GM18499 (cell line): Measurements from ENCODE around the gene EEA1.
"Not testable (repeated sequence)": the region's sequence is repeated elsewhere in the genome, so short reads cannot be mapped to it uniquely, and the experiment has no call there.

Experiments
- ATAC-seq: cut with Tn5 transposase; IDR thresholded peaks from one replicate; pipeline ENCODE4 v1.9.1; 2021; ENCODE audit warnings: moderate number of reproducible peaks; ENCODE audit not compliant: insufficient read depth, unreplicated experiment

Gene EEA1

GRCh38 chr12:92827836-92828431 lies 101.2 kb downstream of the EEA1 start:
- ATAC-seq = no peak

- ATAC-seq = no peak
Observed at GRCh38 chr12:92821142-92821541, 108.0 kb downstream of the EEA1 start.

- no peak for ATAC-seq
Observed at GRCh38 chr12:92814584-92814983, 114.5 kb downstream of the EEA1 start.

- ATAC-seq = peak; percentile 61
Observed at GRCh38 chr12:92810370-92810769, 118.7 kb downstream of the EEA1 start.

GRCh38 chr12:92803903-92804302 lies 125.2 kb downstream of the EEA1 start:
- ATAC-seq = no peak

DNA sequence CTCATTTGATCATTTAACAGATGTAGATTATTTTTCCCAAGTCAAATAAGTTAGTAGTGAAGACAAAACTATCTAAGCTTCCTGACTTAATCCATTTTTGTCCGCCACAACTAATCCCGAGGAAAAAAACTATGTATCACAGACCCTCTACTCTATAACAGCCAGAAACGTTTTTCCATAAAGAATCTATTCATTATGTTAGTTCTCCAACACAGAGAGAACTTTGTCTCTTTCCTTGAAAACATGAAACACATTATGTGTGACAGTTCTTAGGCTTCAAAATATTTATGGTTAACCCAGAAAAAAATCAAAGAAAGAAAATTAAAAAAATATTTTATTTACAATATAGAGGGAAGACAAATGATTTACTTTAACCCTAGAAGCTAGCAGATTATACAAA lies 126.2 kb downstream of the EEA1 start:
- ATAC-seq = no peak

DNA sequence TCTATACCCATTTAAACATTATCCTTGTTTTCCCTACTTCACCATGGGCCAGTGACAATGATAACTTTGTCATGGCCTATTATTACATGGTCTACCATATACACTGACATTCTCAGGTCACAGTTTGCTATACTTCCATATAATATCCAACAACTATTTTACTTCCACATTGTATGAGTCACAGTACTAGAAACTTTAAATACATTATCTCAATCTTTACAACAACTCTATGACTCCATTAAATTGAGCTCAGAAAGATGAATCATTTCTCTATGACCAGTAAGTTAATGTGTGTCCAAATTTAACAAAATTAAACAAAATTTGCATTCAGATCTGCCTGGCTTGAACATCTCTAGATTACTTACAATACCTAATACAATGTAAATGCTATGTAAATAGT lies 132.4 kb downstream of the EEA1 start:
- ATAC-seq = no peak

DNA sequence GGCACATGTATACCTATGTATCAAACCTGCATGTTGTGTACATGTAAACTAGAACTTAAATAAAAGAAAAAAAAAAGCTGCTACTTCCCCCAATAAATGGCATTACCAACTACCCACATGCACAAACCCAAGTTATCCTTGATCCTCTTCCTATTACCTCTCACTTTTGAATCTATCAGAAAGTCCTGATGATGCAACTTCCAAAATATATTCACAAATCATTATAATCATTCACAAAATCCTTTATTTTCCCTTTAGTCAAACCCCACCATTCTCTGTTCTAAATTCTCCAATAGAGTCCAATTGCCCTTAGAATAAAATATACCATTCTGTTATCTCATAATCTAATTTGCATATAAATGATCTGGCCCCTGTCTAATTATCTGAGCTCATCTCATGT lies 134.3 kb downstream of the EEA1 start:
- no peak for ATAC-seq

GRCh38 chr12:92794356-92794755 lies 134.7 kb downstream of the EEA1 start:
- ATAC-seq = not testable (repeated sequence)

DNA sequence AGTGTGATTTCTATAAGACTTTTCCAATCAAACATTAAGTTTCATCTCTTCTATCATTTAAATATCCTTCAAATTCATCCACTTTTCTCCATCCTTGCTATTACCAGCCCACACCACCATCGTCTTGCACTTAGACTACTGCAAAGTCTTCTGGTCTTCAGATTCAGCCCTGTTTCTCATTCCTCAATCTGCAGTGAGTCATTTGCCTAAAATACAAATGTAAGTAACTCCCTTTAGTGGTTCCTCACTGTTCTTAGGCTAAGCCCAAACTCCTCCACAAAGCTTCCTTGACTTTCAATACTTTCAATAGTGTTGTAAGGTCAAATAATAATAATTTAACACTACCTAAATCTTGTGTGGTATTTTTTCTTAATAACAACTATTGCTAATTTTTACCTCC lies 143.1 kb downstream of the EEA1 start:
- ATAC-seq = no peak

DNA sequence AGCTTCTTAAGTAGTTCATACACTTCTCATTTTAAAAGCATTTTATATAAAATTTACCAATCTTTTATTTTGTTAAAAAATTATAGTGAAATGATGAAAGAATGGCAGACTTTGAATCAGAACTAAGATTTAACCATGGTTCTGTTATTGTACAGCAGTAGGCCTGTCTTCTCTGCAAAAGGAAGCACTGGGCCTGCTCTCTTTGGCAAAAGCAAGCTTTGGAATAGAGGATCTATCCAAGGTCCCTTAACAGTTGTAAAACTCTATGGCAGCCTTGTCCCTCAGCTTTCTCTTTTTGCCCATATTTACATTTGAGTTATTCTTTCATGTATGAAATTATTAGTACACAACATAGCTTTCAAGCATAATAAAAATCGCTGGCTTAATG lies 143.5 kb downstream of the EEA1 start:
- ATAC-seq = no peak

- peak; percentile 91 for ATAC-seq
Observed at GRCh38 chr12:92784797-92785562, 144.1 kb downstream of the EEA1 start.

DNA sequence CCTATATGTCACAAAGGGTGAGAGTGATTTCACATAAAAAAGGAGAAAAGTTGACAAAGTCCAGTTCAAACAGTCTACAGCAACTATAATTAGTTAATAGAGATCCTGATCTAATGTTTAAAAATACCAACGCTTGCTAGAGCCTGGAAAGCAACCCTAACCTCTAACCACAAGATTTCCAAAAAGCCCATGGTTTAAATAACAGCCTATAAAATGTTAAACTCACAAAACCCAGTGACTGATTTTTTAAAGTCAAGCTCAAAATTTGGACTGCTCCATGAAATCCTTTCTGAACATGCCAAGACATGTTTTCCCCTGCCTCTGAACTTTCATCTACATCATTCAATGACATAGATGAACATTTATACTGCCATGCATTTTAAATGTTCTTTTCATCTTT lies 144.7 kb downstream of the EEA1 start:
- no peak for ATAC-seq

DNA sequence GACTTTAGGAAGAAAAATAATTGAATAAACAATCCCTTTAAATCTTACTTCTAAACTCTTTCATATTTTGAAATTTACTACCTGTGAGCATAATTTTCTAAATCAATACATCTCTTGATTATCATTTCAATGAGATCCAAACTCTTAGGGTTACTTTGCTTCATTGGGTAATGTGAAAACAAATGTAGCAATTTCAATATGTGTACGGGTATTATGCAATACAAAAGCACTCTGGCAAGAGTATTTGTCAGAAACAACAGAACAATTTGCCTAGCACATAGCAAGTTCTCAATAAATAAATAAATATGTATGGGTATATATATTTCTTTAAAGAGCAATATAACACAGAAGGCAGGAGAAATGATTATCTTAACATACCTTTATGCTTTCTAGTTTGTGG lies 149.2 kb downstream of the EEA1 start:
- no peak for ATAC-seq

DNA sequence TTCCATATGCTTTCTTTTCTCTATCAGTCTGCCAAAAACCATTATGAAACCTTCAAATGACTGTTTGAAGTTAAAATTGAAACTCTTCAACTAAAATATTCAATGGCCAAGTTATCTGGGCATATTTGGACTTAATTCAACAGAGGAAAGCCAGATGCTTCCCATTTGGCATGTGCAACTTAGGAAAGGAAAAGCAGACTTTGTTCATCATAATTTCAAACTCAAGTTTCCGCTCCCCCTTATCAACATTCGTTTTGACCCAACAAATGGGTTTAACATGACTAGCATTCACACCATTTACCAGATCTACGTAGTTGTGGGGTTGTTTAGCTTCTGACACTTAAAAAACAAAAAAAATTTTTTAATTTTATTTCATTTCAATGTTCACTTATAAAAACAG lies 150.6 kb downstream of the EEA1 start:
- ATAC-seq = no peak

DNA sequence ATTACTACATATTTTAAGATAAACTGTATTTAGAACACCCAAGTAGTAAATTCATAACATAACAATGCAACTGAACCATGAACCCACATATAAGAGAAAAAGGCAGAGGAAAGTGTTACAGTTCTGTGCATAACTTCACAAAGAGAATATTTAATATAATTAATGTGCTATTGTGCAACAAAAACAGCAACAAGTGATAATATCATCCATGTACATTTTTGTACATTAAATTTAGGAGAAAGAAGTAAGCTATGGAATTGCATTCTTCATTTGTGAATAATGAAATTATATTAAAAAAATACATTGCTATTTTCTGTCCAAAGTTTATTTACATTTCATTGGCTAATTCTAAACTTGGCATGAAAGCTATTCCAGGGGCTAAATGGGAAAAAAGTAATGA lies 153.7 kb downstream of the EEA1 start:
- no peak for ATAC-seq

- ATAC-seq = no peak
Observed at GRCh38 chr12:92771001-92771400, 158.1 kb downstream of the EEA1 start.

DNA sequence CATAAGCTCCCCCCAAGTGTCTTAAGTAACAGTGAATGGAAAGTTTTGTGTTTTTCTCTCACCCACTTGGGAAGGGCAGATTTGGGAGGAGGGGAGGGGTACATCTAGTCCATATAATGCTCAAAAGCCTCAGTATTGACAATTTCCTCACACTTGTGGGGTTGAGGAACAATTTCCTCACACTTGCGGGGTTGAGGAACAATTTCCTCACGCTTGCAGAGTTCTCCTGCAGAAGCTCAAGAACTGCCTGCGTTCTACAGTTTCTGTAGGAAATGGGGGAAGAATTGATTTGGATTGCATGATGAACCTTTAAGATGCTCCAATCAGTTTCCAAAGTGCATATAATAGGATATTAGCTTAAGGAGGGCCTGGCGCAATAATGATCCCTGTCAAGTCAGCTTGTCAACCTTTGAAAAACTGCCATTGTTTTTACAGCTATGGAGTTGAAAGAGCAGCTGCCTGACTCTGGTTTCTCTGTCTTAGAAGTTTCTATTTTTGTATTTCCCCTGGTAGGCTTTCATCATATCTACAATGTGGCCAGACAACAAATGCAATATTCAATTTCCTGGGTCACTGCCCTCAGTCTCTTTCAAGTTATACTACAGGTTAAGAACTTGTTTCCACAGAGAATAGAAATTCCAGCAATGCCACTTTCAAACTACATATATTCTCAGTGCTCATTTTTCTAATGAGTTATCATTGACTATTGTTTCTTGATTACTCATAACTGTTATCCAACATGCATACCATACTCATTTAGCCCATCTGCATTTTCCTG lies 159.8 kb downstream of the EEA1 start:
- ATAC-seq = peak; percentile 71

DNA sequence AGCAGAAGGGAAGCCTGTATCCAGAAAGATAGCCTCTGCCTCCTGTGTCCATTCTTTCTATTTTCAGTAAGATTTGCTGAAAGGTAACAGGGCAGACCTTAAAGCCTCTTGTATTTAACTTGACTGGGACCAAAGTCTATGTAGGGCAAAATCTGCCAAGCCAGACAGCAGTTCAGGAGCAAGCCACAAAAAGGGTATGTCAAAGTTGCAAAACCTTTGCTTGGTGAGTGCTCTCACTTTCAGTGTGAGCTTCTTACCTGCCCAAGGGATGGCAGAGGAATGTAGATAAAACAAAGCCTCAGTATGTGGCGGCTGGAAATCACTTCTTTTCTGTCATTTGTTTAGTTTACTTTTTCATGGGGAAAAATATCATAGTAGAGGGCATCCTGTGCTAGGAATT lies 163.2 kb downstream of the EEA1 start:
- ATAC-seq = no peak

- no peak for ATAC-seq
Observed at GRCh38 chr12:92764831-92765230, 164.3 kb downstream of the EEA1 start.

DNA sequence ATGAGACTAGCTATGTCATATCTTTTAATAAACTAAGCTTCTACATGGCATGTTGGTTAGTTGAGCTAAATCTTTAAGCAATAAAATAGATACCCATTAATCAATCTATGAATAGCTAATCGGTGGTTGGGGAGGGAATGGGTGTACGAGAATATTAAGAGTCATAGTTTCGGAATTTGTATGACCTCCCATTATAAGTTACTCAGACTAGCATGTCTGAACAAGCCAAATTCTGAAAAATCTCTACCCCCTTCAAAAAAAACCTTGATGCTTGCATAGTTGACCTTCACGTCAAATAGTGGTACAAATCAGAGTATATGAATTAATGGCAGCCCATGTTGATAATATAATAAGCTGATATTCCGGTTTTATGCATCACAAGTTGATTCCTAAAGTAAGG lies 166.3 kb downstream of the EEA1 start:
- ATAC-seq = no peak
